Measurements from ENCODE around the gene ZNF438. TPM values are rescaled to one million over a fixed set of nuclear protein-coding genes. Genes with fewer than 3 reads are reported as not detected.

Gene ZNF438
- total RNA-seq, 2 donors from 2014 or later, result 10.6 to 14.5 TPM

DNA sequence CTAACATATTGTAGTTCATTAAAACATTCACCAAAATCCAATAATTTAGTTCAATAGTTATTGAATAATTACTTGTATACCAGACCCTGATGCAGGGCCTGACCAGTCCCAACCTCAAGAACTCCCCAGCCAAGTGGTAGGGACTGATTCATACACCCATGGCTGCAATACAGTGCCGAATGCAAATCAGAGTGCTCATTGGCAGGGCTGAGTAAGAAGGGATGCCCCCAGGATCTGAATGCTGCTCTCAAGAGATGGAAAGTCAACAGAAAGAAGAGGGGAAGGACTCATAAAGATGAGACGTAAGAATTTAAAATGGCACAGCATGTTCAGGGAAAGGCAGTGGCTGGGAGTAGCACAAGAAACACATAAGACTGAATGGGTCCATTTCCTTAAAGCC is 29.9 kb downstream of the ZNF438 start:
- ATAC-seq (ENCODE audit: insufficient number of reproducible peaks, low FRiP score, low read depth), result no peak
- no peak for DNase-seq (ENCODE audit: low spot score)
- H3K9me3 ChIP-seq, result no peaks in the 10 kb centered on the region
- TF ChIP-seq, protein P1, sequence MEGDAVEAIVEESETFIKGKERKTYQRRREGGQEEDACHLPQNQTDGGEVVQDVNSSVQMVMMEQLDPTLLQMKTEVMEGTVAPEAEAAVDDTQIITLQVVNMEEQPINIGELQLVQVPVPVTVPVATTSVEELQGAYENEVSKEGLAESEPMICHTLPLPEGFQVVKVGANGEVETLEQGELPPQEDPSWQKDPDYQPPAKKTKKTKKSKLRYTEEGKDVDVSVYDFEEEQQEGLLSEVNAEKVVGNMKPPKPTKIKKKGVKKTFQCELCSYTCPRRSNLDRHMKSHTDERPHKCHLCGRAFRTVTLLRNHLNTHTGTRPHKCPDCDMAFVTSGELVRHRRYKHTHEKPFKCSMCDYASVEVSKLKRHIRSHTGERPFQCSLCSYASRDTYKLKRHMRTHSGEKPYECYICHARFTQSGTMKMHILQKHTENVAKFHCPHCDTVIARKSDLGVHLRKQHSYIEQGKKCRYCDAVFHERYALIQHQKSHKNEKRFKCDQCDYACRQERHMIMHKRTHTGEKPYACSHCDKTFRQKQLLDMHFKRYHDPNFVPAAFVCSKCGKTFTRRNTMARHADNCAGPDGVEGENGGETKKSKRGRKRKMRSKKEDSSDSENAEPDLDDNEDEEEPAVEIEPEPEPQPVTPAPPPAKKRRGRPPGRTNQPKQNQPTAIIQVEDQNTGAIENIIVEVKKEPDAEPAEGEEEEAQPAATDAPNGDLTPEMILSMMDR (IDR thresholded peaks at IDR 0.05), result no peak
- H3K36me3 ChIP-seq, result no peaks in the 10 kb centered on the region
- no peak overlapping the region for H3K4me3 ChIP-seq
- no peak overlapping the region for H3K27ac ChIP-seq
- peaks cover 17 to 51% of the 10 kb centered on the region in 2 donors for H3K4me1 ChIP-seq (ENCODE audit: control insufficient read depth in 1 of 2, low read depth in 2 of 2)
- no peaks in the 10 kb centered on the region for H3K27me3 ChIP-seq (replicated peaks; ENCODE audit: insufficient read depth)

DNA sequence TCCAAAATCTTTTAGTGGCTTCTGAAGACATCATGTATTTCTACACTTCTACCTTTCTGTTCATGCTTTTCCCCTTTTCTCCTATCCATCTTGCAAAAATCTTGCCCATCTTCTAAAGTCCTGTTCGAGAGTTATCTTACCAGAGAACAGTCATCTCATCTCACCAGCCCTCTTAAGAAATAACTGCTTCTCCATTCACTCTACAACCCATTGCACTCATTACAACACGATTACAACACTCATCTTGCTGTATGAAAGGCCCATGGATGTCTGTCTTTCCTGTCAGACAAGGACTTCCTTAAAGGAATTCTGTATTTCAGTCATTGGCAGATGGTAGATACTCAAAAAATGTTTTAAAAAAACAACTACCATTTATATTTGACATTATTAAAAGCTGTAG is 30.8 kb downstream of the ZNF438 start:
- H3K4me3 ChIP-seq, result no peak overlapping the region
- H3K36me3 ChIP-seq, result no peaks in the 10 kb centered on the region
- H3K4me1 ChIP-seq (ENCODE audit: control insufficient read depth in 1 of 2, low read depth in 2 of 2), result peaks cover 17 to 49% of the 10 kb centered on the region in 2 donors
- no peak overlapping the region for H3K27ac ChIP-seq
- TF ChIP-seq, protein P1 (IDR thresholded peaks at IDR 0.05), result no peak
- no peak for DNase-seq (ENCODE audit: low spot score)
- H3K27me3 ChIP-seq (replicated peaks; ENCODE audit: insufficient read depth), result no peaks in the 10 kb centered on the region
- H3K9me3 ChIP-seq, result no peaks in the 10 kb centered on the region
- no peak for ATAC-seq (ENCODE audit: insufficient number of reproducible peaks, low FRiP score, low read depth)

- H3K4me3 ChIP-seq, result no peak overlapping the region
- no peaks in the 10 kb centered on the region for H3K36me3 ChIP-seq
- H3K9me3 ChIP-seq, result no peaks in the 10 kb centered on the region
- peaks cover 16 to 49% of the 10 kb centered on the region in 2 donors for H3K4me1 ChIP-seq (ENCODE audit: control insufficient read depth in 1 of 2, low read depth in 2 of 2)
- H3K27me3 ChIP-seq (replicated peaks; ENCODE audit: insufficient read depth), result no peaks in the 10 kb centered on the region
- ATAC-seq (ENCODE audit: insufficient number of reproducible peaks, low FRiP score, low read depth) (no peak), DNase-seq (ENCODE audit: low spot score) (no peak)
- peak overlapping the region in 1 of 2 donors; percentile 45 for H3K27ac ChIP-seq
- TF ChIP-seq, protein P1 (IDR thresholded peaks at IDR 0.05), result no peak
These were observed 31.4 kb downstream of the ZNF438 start for GRCh38 chr10:31000071-31000782.

- DNase-seq (ENCODE audit: low spot score) (no peak), ATAC-seq (ENCODE audit: insufficient number of reproducible peaks, low FRiP score, low read depth) (no peak)
- TF ChIP-seq, protein P1 (IDR thresholded peaks at IDR 0.05), result no peak
- Histone ChIP-seq H3K4me3 (peak overlapping the region; percentile 58), H3K27me3 (replicated peaks; ENCODE audit: insufficient read depth) (no peaks in the 10 kb centered on the region), H3K4me1 (ENCODE audit: control insufficient read depth in 1 of 2, low read depth in 2 of 2) (peaks cover 10 to 40% of the 10 kb centered on the region in 2 donors), H3K9me3 (no peaks in the 10 kb centered on the region), H3K36me3 (no peaks in the 10 kb centered on the region), H3K27ac (peak overlapping the region; percentile 14 to 45)
These were observed 32.5 kb downstream of the ZNF438 start for GRCh38 chr10:30999070-30999712.

DNA sequence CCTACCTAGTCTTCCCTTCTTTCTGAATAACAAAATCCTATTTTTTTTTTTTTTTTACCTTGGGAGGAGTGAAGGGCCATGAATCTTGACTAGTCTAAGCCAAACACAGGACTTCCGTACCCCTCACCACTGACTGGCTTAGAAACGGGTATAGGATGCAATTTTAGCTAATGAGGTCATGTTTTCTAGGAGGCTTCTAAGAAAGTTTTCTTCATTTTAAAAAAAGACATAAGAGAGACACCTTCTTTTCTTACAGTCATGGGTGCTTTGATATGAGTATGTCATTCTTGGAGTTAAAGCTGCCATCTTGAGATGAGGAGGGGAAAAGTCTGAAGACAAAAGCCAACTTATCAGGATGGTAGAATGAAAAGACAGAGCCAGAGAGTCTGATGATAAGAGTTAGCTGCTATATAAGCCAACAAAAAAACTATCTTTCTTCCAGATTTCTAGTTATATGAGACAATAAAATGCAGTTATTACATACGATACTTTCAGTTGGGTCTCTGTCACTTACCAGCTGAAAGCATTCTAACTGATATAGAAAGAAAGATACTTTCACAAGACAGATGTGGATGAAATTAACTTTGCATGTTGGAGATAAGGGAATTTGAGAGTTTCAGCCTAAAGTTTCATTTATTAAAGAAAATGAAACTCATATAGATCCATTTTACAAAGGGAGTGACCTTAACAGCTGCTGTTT is 34.0 kb downstream of the ZNF438 start:
- no peak for DNase-seq (ENCODE audit: low spot score)

More for the DNA sequence above, 34.0 kb downstream of the ZNF438 start:
- Histone ChIP-seq H3K27me3 (replicated peaks; ENCODE audit: insufficient read depth) (no peaks in the 10 kb centered on the region), H3K4me1 (ENCODE audit: control insufficient read depth in 1 of 2, low read depth in 2 of 2) (peaks cover 9 to 39% of the 10 kb centered on the region in 2 donors), H3K36me3 (no peaks in the 10 kb centered on the region), H3K4me3 (peak overlapping the region; percentile 58), H3K27ac (no peak overlapping the region), H3K9me3 (no peaks in the 10 kb centered on the region)
- ATAC-seq (ENCODE audit: insufficient number of reproducible peaks, low FRiP score, low read depth), result no peak
- TF ChIP-seq, protein P1 (IDR thresholded peaks at IDR 0.05), result no peak
